GM12873 (cell line): ENCODE measurements around the gene AGRN.

ENCODE experiments used
- TF ChIP-seq, protein P1 (sequence below): IDR thresholded peaks from 2 replicates; pipeline ENCODE4 v1.5.1; 2012; ENCODE audit warnings: low read depth, mild to moderate bottlenecking, moderate library complexity, low read length, control low read depth; ENCODE audit not compliant: insufficient read depth; ENCODE audit errors: missing control alignments

AGRN gene

DNA sequence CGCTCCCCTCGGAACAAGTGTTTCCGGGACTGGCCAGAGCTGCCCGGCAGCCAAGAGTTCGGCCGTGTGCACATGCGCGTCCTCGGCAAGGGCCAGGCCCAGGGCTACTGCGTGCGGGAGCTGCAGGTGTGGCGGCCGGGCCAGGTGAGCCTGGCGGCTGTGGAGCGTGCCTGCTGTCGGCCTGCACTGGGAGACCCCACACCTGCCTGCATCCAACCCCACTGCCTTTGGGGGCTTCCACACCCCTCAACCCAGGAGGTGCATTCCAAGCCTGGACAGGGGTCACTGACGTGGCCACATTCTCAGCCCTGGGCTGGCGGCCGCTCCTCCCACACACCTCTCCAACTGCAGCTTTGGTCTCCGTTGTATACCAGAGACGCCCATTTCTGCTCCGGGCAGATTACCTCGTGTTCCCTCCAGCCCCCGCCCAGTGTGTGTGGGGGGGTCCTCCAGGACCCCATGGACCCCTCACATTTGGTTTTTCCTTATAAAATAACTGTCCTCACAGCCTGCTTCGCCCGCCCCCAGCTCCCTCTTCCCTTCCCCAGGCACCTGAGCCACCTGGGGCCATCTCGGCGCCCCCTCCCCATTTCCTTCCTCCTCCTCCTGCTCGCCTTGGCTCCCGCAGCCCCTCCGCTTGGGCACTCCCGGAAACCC lies 48.1 kb downstream of the AGRN start:
- TF ChIP-seq, protein P1, sequence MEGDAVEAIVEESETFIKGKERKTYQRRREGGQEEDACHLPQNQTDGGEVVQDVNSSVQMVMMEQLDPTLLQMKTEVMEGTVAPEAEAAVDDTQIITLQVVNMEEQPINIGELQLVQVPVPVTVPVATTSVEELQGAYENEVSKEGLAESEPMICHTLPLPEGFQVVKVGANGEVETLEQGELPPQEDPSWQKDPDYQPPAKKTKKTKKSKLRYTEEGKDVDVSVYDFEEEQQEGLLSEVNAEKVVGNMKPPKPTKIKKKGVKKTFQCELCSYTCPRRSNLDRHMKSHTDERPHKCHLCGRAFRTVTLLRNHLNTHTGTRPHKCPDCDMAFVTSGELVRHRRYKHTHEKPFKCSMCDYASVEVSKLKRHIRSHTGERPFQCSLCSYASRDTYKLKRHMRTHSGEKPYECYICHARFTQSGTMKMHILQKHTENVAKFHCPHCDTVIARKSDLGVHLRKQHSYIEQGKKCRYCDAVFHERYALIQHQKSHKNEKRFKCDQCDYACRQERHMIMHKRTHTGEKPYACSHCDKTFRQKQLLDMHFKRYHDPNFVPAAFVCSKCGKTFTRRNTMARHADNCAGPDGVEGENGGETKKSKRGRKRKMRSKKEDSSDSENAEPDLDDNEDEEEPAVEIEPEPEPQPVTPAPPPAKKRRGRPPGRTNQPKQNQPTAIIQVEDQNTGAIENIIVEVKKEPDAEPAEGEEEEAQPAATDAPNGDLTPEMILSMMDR, result no peak

DNA sequence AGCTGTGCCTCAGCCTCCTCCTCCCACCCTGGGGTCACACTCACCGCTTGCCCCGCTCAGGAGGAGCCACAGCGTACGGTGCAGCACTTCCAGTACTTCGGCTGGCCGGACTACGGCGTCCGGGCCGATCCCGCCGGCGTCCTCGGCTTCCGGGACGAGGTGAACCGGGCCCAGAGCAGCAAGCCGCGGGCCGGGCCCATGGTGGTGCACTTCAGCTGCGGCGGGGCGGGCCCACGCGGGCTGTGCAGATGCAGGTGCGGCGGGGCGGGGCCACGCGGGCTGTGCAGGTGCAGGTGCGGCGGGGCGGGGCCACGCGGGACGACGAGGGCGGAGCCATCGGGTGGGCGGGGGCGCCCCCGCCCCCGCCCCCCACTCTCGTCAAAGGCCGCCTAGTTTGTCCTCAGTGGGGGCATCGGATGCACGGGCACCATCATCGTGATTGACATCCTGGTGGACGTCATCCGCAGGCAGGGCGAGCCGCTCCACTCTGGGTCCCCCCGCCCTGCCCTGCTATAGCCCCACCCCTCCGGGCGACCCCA lies 48.7 kb downstream of the AGRN start:
- TF ChIP-seq, protein P1, result no peak

DNA sequence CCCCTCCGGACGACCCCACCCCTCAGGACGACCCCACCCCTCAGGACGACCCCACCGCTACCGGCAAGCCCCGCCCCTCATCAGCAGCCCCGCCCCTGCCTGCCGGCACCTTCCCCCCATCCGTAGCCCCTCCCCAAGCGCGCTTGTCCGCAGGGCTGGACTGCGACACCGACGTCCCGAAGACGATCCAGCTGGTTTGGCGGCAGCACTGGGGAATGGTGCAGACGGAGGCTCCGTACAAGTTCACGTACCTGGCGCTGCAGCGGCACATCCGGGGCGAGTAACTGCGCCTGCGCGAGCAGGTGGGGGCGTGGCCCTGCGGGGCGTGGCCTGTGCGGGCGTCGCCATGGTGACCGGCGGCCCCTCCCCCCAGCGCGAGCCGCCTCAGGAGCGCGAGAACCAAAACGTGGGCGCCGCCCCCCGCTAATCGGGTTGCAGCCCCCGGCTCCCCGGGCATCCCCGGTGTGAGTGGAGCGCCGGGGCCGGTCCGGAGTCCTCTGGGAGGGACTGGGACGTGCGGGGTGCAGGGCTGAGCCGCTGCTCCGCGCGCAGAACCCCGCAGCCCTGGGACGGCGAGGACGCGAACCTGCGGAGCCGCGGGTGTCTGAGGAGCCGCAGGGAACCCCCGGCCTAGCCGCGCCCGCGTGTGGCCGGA lies 49.3 kb downstream of the AGRN start:
- TF ChIP-seq, protein P1, result no peak

DNA sequence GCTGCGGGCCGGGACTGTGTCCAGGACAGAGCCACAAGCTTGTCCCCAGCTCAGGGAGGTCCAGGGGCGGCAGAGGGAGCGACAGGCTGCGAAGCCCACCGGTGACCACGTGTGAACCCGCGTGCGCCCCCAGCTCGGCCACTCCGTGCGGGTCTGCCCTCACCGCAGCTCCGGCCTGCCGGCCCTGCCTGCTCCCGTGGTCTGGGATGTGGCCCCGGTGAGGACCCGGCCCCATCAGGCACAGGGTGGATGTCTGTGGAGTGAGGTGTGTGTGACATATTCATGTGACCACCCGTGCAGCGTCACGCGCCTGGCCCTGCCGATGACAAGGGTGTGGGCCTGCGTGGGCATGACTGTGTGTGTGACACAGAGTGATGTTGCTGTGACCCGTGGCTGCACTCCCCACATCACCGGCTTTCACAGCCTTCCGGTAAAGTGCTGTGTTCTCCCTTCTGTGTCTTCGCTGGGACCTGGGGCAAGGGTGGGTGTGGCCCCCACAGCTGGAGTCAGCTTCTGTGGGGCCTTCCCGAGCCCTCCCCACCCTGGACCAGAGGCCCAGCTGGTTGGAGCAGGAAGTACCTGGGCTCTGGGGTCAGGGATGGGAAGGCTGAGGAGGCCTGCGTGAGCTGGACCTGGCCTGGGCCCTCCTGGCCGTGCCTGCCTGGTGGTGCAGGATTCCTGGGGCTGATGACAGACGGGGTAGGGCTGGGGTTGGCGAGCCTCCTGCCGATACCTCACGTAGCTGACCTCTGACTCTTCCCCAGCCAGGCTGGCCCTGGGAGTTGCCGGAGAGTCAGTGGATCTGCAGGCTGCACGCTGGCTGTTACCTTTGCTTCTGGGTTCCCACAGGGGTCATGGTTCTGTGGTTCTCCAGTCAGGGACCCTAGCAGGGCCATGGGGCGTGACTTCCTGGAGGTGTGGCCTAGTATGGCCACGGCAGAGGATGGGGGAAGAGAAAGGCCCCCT lies 50.1 kb downstream of the AGRN start:
- TF ChIP-seq, protein P1, result no peak

DNA sequence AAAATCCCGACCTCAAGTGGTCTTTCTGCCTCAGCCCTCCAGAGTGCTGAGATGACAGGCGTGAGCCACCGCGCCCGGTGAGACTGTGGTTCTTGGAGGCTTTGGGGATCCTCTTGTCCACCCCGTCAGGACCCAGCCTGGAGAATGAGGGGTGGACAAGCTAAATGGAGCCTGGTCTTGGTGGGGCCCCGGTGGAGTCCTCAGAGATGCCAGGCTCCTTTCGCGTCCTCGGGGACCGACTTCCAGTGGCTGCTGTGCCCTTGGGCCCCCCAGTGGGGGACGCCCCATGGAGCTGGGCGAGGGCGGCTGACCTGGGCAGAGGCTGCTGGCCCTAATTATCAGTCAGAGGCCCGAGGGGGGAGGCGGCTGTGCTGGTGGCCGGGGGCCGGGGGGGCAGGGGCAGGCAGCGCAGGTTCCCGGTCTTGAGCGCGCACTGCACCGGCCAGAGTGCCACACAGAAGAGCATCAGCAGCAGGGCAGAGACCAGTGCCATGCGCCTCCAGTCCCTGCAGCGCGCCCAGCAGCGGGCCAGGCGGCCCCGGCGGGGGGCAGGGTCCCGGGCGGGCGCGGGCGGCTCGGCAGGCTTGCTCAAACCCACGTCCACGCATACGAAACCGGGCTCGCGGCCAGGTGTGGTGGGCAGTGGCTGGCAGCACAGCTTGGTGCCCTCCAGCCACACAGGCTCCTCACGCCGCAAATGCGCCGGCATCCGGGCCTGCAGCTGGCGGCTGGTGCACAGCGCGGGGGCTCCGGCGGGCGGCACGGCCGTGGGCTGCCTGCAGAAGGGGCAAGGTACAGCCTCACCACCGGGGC lies 51.8 kb downstream of the AGRN start:
- TF ChIP-seq, protein P1, result no peak

DNA sequence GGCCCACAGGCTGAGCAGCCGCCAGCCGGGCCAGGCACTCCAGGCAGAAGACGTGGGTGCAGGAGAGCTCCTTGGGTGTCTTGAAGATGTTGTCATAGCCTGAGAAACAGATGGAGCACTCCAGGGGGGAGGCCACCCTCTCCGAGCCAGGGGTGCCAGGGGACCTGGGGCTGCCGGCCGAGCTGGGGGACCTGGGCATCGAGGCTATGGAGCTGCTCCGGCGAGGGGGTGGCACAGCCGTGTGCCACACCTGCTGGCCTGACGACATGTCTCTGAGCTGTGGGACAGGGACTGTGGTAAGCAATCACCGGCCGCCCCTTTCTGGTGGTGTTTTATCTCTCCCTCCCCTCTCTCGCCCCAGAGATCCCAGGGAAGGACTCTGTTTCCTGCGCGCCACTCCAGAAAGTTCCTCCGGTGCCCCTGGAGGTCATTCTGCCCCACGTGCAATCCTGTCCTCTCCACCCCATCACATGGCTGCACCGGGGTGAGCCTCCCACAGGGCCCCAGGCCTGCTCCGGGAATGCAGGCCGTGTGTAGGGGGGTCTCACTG lies 52.5 kb downstream of the AGRN start:
- TF ChIP-seq, protein P1, result no peak
